Loucy (cell line): ENCODE results near the gene YWHAQ.

Source experiments
- H2AFZ ChIP-seq: fragments of 200-600 bp; sonication (generic); 2 replicates; pipeline ENCODE4 v1.6.0; 2016; ENCODE audit warnings: antibody characterized with exemption, mild to moderate bottlenecking, low read length, moderate library complexity
- H3F3A ChIP-seq: fragments of 200-600 bp; 2 replicates; pipeline ENCODE4 v1.6.0; 2016; ENCODE audit warnings: antibody characterized with exemption, low read depth, mild to moderate bottlenecking
- H3K27me3 ChIP-seq: fragments of 200-600 bp; sonication (generic); 2 replicates; pipeline ENCODE4 v1.6.1; 2014; ENCODE audit warnings: low read length, mild to moderate bottlenecking; ENCODE audit not compliant: insufficient read depth, poor library complexity, severe bottlenecking
- H3K36me3 ChIP-seq: fragments of 200-600 bp; sonication (generic); 2 replicates; pipeline ENCODE4 v1.6.1; 2016; ENCODE audit warnings: low read length; ENCODE audit not compliant: insufficient read depth
- H3K4me1 ChIP-seq: fragments of 200-600 bp; sonication (generic); 2 replicates; pipeline ENCODE4 v1.5.1; 2014; ENCODE audit warnings: low read length, mild to moderate bottlenecking; ENCODE audit not compliant: insufficient read depth, poor library complexity, severe bottlenecking
- H3K4me2 ChIP-seq: fragments of 200-600 bp; sonication (generic); 2 replicates; pipeline ENCODE4 v1.6.0; 2014; ENCODE audit warnings: antibody characterized with exemption, low read length, low read depth, mild to moderate bottlenecking; ENCODE audit not compliant: poor library complexity, severe bottlenecking
- H3K4me3 ChIP-seq: fragments of 200-600 bp; sonication (generic); 2 replicates; pipeline ENCODE4 v1.5.1; 2014; ENCODE audit warnings: low read length, mild to moderate bottlenecking, mixed read lengths; ENCODE audit not compliant: poor library complexity, severe bottlenecking
- H3K79me2 ChIP-seq: fragments of 200-600 bp; sonication (generic); 2 replicates; pipeline ENCODE4 v1.6.1; 2014; ENCODE audit warnings: low read length; ENCODE audit not compliant: insufficient read depth
- H3K9ac ChIP-seq: fragments of 200-600 bp; sonication (generic); 2 replicates; pipeline ENCODE4 v1.6.0; 2014; ENCODE audit warnings: mild to moderate bottlenecking, low read depth, low read length, moderate library complexity; ENCODE audit not compliant: poor library complexity, severe bottlenecking
- H3K9me2 ChIP-seq: fragments of 200-600 bp; sonication (generic); replicated peaks from 2 replicates; pipeline ENCODE4 v1.6.1; 2016; ENCODE audit warnings: low read depth, low read length, mixed read lengths
- H3K9me3 ChIP-seq: fragments of 200-600 bp; sonication (generic); 2 replicates; pipeline ENCODE4 v1.6.1; 2014; ENCODE audit warnings: mild to moderate bottlenecking, antibody characterized with exemption, low read length, low read depth; ENCODE audit not compliant: insufficient read depth
- H4K20me1 ChIP-seq: fragments of 200-600 bp; sonication (generic); 2 replicates; pipeline ENCODE4 v1.6.0; 2014; ENCODE audit warnings: antibody characterized with exemption, low read length, mild to moderate bottlenecking; ENCODE audit not compliant: insufficient read depth, poor library complexity, severe bottlenecking
- EZH2phosphoT487 ChIP-seq: fragments of 200-600 bp; IDR thresholded peaks from 2 replicates; pipeline ENCODE4 v1.6.1; 2018; ENCODE audit warnings: antibody characterized with exemption, mild to moderate bottlenecking, moderate library complexity, borderline replicate concordance
- TF ChIP-seq, protein P1 (sequence below): fragments of 200-600 bp; sonication (generic); conservative IDR thresholded peaks from 2 replicates; pipeline ENCODE4 v1.5.1; 2014; ENCODE audit warnings: mild to moderate bottlenecking, antibody characterized with exemption, low read length

The YWHAQ gene

DNA sequence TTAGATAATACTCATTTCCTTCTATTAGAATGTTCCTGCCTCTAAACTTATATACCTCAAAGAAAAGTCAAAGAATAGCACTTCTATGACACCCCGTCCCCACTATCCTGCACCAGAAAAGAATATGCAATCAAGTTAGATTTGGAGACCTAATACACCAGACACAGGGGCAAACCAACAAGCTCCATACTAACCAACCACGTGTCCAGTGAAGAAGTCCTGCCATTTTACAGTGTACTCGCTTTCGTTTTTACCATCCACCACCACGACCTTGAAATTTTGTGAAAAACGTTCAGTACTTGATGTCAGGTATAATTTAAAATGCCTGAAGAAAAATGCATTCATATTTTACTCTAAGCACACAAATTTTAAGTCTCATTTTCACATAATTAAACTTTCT lies 94.3 kb downstream of the YWHAQ start:
- H3K4me1 ChIP-seq, result peaks cover 8% of the 10 kb centered on the region
- H3K27me3 ChIP-seq, result no peaks in the 10 kb centered on the region
- H3K4me2 ChIP-seq, result no peak overlapping the region
- H4K20me1 ChIP-seq, result peaks cover 11% of the 10 kb centered on the region
- no peaks in the 10 kb centered on the region for H3K9me2 ChIP-seq
- H3F3A ChIP-seq, result 0 out of 2 replicates have a peak, but pooled peaks cover 5% of the 10 kb centered on the region
- no peaks in the 10 kb centered on the region for H3K9me3 ChIP-seq
- H3K9ac ChIP-seq, result no peak overlapping the region
- H2AFZ ChIP-seq, result no peak overlapping the region
- H3K36me3 ChIP-seq, result peaks cover 58% of the 10 kb centered on the region
- no peak for TF ChIP-seq EZH2phosphoT487
- TF ChIP-seq, protein P1, sequence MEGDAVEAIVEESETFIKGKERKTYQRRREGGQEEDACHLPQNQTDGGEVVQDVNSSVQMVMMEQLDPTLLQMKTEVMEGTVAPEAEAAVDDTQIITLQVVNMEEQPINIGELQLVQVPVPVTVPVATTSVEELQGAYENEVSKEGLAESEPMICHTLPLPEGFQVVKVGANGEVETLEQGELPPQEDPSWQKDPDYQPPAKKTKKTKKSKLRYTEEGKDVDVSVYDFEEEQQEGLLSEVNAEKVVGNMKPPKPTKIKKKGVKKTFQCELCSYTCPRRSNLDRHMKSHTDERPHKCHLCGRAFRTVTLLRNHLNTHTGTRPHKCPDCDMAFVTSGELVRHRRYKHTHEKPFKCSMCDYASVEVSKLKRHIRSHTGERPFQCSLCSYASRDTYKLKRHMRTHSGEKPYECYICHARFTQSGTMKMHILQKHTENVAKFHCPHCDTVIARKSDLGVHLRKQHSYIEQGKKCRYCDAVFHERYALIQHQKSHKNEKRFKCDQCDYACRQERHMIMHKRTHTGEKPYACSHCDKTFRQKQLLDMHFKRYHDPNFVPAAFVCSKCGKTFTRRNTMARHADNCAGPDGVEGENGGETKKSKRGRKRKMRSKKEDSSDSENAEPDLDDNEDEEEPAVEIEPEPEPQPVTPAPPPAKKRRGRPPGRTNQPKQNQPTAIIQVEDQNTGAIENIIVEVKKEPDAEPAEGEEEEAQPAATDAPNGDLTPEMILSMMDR, result no peak
- H3K4me3 ChIP-seq, result no peak overlapping the region
- H3K79me2 ChIP-seq, result peaks cover 36% of the 10 kb centered on the region

DNA sequence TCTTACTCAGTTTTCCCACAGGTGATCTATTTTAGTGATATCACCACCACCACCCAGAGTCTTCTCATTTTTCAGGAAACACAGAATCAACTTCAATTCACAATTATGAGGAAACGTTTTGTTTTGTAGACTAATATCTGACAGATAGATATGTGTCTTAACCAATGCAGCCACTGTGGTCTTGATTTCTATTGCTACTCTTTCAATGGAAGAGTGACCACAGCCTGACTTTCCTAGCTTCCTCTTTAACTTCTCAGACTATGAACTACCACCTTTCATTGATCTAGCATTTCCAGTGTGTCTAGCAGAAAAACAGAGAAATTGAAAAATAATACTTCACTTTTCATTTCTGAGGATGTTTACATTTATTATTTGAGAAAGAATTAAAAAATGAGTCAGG lies 95.6 kb downstream of the YWHAQ start:
- peaks cover 8% of the 10 kb centered on the region for H4K20me1 ChIP-seq
- H3K4me1 ChIP-seq, result peaks cover 8% of the 10 kb centered on the region

More for the DNA sequence above, 95.6 kb downstream of the YWHAQ start:
- H2AFZ ChIP-seq, result no peak overlapping the region
- peaks cover 25% of the 10 kb centered on the region for H3K79me2 ChIP-seq
- H3K9ac ChIP-seq, result no peak overlapping the region
- 0 out of 2 replicates have a peak, but pooled peaks cover 5% of the 10 kb centered on the region for H3F3A ChIP-seq
- no peaks in the 10 kb centered on the region for H3K27me3 ChIP-seq
- H3K4me2 ChIP-seq, result no peak overlapping the region
- peaks cover 53% of the 10 kb centered on the region for H3K36me3 ChIP-seq
- H3K9me3 ChIP-seq, result no peaks in the 10 kb centered on the region
- TF ChIP-seq EZH2phosphoT487, result no peak
- TF ChIP-seq, protein P1, result no peak
- no peaks in the 10 kb centered on the region for H3K9me2 ChIP-seq
- no peak overlapping the region for H3K4me3 ChIP-seq
